Measurements from ENCODE around the gene FARP1.

DNA sequence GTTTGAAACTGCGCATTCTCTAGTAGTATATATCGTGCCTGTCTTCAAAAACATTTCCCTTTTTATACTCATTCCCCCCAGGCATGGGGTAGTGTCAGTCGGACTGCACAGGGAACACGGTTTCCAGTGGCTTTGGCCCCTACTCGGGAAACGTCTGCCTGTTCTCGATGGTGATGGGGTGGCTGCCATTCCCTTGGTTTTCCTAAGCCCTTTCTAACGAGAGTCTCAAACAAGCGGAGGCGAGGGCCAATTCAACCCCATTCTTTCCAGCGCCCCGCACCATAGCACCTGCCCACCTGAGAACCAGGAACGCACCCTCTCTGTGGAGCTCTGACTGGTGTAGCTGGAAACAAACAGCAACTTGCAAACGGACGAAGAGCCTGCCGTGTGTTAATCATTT, 306.4 kb downstream of the FARP1 start:
- TF ChIP-seq, protein P1, sequence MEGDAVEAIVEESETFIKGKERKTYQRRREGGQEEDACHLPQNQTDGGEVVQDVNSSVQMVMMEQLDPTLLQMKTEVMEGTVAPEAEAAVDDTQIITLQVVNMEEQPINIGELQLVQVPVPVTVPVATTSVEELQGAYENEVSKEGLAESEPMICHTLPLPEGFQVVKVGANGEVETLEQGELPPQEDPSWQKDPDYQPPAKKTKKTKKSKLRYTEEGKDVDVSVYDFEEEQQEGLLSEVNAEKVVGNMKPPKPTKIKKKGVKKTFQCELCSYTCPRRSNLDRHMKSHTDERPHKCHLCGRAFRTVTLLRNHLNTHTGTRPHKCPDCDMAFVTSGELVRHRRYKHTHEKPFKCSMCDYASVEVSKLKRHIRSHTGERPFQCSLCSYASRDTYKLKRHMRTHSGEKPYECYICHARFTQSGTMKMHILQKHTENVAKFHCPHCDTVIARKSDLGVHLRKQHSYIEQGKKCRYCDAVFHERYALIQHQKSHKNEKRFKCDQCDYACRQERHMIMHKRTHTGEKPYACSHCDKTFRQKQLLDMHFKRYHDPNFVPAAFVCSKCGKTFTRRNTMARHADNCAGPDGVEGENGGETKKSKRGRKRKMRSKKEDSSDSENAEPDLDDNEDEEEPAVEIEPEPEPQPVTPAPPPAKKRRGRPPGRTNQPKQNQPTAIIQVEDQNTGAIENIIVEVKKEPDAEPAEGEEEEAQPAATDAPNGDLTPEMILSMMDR (IDR thresholded peaks at IDR 0.05) = no peak
- TF ChIP-seq POLR2AphosphoS5 (IDR thresholded peaks at IDR 0.05) (no peak), EP300 (IDR thresholded peaks at IDR 0.05) (no peak)

All from suprapubic skin (tissue), 4 donors.